Ascending aorta (tissue), 2 donors: ENCODE results near the gene AGBL1. TPM values are rescaled to one million over a fixed set of nuclear protein-coding genes. Genes with fewer than 3 reads are reported as not detected.

Experiments used
- DNase-seq, 2 donors: peaks; one replicate each; pipeline ENCODE4 v3.0.0-alpha.2; 2019; ENCODE audit warnings: low spot score in 2 of 2
- H3K27ac ChIP-seq, 2 donors: fragments of 200-600 bp; sonication (generic); one replicate each; pipeline ENCODE4 v1.5.1; 2016 to 2017; ENCODE audit warnings: mild to moderate bottlenecking in 1 of 2
- H3K27me3 ChIP-seq: fragments of 200-600 bp; sonication (generic); one replicate; pipeline ENCODE4 v1.5.1; 2017
- H3K36me3 ChIP-seq, 2 donors: fragments of 200-600 bp; sonication (generic); one replicate each; pipeline ENCODE4 v1.5.1; 2016
- H3K4me1 ChIP-seq, 2 donors: fragments of 200-600 bp; sonication (generic); one replicate each; pipeline ENCODE4 v1.5.1; 2016 to 2017; ENCODE audit warnings: mild to moderate bottlenecking in 1 of 2
- H3K4me3 ChIP-seq, 2 donors: fragments of 200-600 bp; sonication (generic); one replicate each; pipeline ENCODE4 v1.5.1; 2016 to 2017; ENCODE audit warnings: mild to moderate bottlenecking in 1 of 2
- H3K9me3 ChIP-seq, 2 donors: fragments of 200-600 bp; sonication (generic); one replicate each; pipeline ENCODE4 v1.5.1; 2016
- CTCF ChIP-seq, 3 experiments: fragments of 200-600 bp in 2 of 3; fragments of 450-650 bp in 1 of 3; sonication (generic) in 2 of 3; IDR thresholded peaks; one replicate each; pipeline ENCODE4 v1.5.1; 2016 to 2019; ENCODE audit warnings: antibody characterized with exemption in 3 of 3, mild to moderate bottlenecking in 1 of 3, moderate library complexity in 1 of 3
- intact Hi-C: fragments of 100-400 bp; cut with DNase I; formaldehyde crosslinking; loops from one replicate; pipeline ENCODE4 v1.15.1; 2023
- total RNA-seq: library from RNA; depleted of rRNA; stranded (reverse); fragments of >200 nt; gene quantifications from one replicate; pipeline ENCODE4 v1.1.0, GENCODE V29; 2016

AGBL1 gene
- total RNA-seq, 1 donor from 2014 or later, result not detected

GRCh38 chr15:86988033-86988432, 908.4 kb downstream of the AGBL1 start:
- Histone ChIP-seq H3K4me1 (no peaks in the 10 kb centered on the region), H3K27ac (no peak overlapping the region), H3K4me3 (no peak overlapping the region), H3K27me3 (no peaks in the 10 kb centered on the region), H3K9me3 (no peaks in the 10 kb centered on the region), H3K36me3 (no peaks in the 10 kb centered on the region)
- no peak for DNase-seq
- TF ChIP-seq CTCF (IDR thresholded peaks at IDR 0.05), result no peak
- intact Hi-C loops, result no loop called here

DNA sequence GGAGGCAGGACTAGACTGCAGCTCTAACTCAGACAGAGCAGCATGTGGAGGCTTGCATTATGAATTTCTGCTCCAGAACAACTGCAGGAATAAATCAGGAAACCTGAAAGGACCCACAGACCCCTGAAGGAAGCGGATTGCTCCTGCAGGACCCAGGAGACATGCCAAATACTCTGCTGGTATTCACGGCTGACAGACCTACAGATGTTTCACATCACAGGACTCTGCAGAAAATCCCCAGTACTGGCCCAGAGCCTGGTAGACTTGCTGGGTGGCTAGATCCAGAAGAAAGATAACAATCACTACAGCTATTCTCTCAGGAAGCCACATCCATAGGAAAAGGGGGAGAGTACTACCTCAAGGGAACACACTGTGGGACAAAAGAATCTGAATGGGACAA, 942.1 kb downstream of the AGBL1 start:
- no peak for DNase-seq
- no peak for TF ChIP-seq CTCF (IDR thresholded peaks at IDR 0.05)
- intact Hi-C loops, result no loop called here
- Histone ChIP-seq H3K9me3 (peaks cover 0 to 5% of the 10 kb centered on the region in 2 donors), H3K36me3 (no peaks in the 10 kb centered on the region), H3K27me3 (no peaks in the 10 kb centered on the region), H3K4me1 (no peaks in the 10 kb centered on the region), H3K4me3 (no peak overlapping the region), H3K27ac (no peak overlapping the region)

GRCh38 chr15:87031540-87032230, 952.0 kb downstream of the AGBL1 start:
- intact Hi-C loops, result no loop called here
- Histone ChIP-seq H3K36me3 (no peaks in the 10 kb centered on the region), H3K4me1 (no peaks in the 10 kb centered on the region), H3K4me3 (no peak overlapping the region), H3K27me3 (no peaks in the 10 kb centered on the region), H3K27ac (no peak overlapping the region), H3K9me3 (no peaks in the 10 kb centered on the region)
- no peak for TF ChIP-seq CTCF (IDR thresholded peaks at IDR 0.05)
- DNase-seq, result no peak

DNA sequence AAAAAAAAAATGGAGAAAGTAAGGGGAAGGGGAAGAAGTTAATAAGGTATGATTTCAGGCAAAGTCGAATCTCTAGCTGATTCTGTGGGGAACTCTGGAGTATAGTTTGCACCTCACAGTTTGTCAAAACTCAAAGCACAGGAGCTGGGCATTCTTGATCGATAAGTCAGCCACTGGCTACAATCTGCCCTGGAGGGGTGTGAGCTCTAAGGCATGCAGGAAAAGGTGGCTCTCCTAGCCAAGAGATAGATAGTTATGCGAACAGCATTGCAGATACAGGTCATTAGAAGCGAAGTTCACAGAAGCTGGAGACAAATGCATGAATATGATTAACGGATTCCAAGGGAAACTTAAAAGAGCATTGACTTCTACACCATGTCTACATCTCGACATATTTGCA, 952.6 kb downstream of the AGBL1 start:
- Histone ChIP-seq H3K27me3 (no peaks in the 10 kb centered on the region), H3K36me3 (no peaks in the 10 kb centered on the region), H3K9me3 (no peaks in the 10 kb centered on the region), H3K4me1 (no peaks in the 10 kb centered on the region), H3K4me3 (no peak overlapping the region), H3K27ac (no peak overlapping the region)
- intact Hi-C loops, result no loop called here
- TF ChIP-seq CTCF (IDR thresholded peaks at IDR 0.05), result no peak
- no peak for DNase-seq

- H3K4me1 ChIP-seq, result no peaks in the 10 kb centered on the region
- H3K27ac ChIP-seq, result no peak overlapping the region
- H3K36me3 ChIP-seq, result no peaks in the 10 kb centered on the region
- TF ChIP-seq CTCF (IDR thresholded peaks at IDR 0.05), result no peak
- no peaks in the 10 kb centered on the region for H3K27me3 ChIP-seq
- DNase-seq, result no peak
- intact Hi-C loops, result no loop called here
- H3K9me3 ChIP-seq, result no peaks in the 10 kb centered on the region
- H3K4me3 ChIP-seq, result no peak overlapping the region
These were observed 953.4 kb downstream of the AGBL1 start for GRCh38 chr15:87033056-87033455.

- no peaks in the 10 kb centered on the region for H3K4me1 ChIP-seq
- no peaks in the 10 kb centered on the region for H3K9me3 ChIP-seq
- H3K27me3 ChIP-seq, result no peaks in the 10 kb centered on the region
- no peak overlapping the region for H3K4me3 ChIP-seq
- no peaks in the 10 kb centered on the region for H3K36me3 ChIP-seq
- no peak overlapping the region for H3K27ac ChIP-seq
- intact Hi-C loops, result no loop called here
- DNase-seq, result no peak
- no peak for TF ChIP-seq CTCF (IDR thresholded peaks at IDR 0.05)
These were observed 955.2 kb downstream of the AGBL1 start for GRCh38 chr15:87034886-87035285.
